Uterus (tissue), 2 donors: Measurements from ENCODE around the gene CHMP3.

Experiments
- CTCF ChIP-seq, 4 experiments: fragments of 200-600 bp in 2 of 4; fragments of 450-650 bp in 2 of 4; sonication (generic) in 2 of 4; IDR thresholded peaks; one replicate each; pipeline ENCODE4 v1.5.1; 2016 to 2019; ENCODE audit warnings: antibody characterized with exemption in 4 of 4, mild to moderate bottlenecking in 2 of 4, moderate library complexity in 1 of 4
- POLR2A ChIP-seq, 2 donors: fragments of 450-650 bp; IDR thresholded peaks; one replicate each; pipeline ENCODE4 v1.6.1; 2016; ENCODE audit warnings: antibody characterized with exemption in 2 of 2, mild to moderate bottlenecking in 1 of 2, moderate library complexity in 1 of 2

GRCh38 chr2:86577817-86578456, 14.7 kb upstream of the CHMP3 start:
- TF ChIP-seq CTCF (IDR thresholded peaks at IDR 0.05), result no peak
- no peak for TF ChIP-seq POLR2A (IDR thresholded peaks at IDR 0.05)
